Smooth muscle cell (in vitro differentiated cells): Measurements from ENCODE around the gene DGCR8. TPM values are rescaled to one million over a fixed set of nuclear protein-coding genes. Genes with fewer than 3 reads are reported as not detected.

Experiments
- DNase-seq: peaks from one replicate; lab custom pipeline; 2025; ENCODE audit not compliant: unreplicated experiment; lab: John Stamatoyannopoulos, UW
- H2AFZ ChIP-seq: fragments of 200-600 bp; sonication (generic); 2 replicates; pipeline ENCODE4 v1.6.0; 2016; ENCODE audit warnings: antibody characterized with exemption, low read depth, mild to moderate bottlenecking
- H3F3A ChIP-seq: fragments of 200-600 bp; sonication (generic); 2 replicates; pipeline ENCODE4 v1.6.0; 2017; ENCODE audit warnings: antibody characterized with exemption, low read depth
- H3K27ac ChIP-seq: fragments of 200-600 bp; sonication (generic); 2 replicates; pipeline ENCODE4 v1.5.1; 2016; ENCODE audit warnings: low read depth, mild to moderate bottlenecking
- H3K27me3 ChIP-seq: fragments of 200-600 bp; sonication (generic); 2 replicates; pipeline ENCODE4 v1.6.1; 2016; ENCODE audit warnings: low read depth, mild to moderate bottlenecking
- H3K36me3 ChIP-seq: fragments of 200-600 bp; sonication (generic); 2 replicates; pipeline ENCODE4 v1.5.1; 2016; ENCODE audit warnings: low read depth
- H3K4me1 ChIP-seq: fragments of 200-600 bp; sonication (generic); 2 replicates; pipeline ENCODE4 v1.5.1; 2016; ENCODE audit warnings: low read depth
- H3K4me2 ChIP-seq: fragments of 200-600 bp; sonication (generic); 2 replicates; pipeline ENCODE4 v1.6.0; 2016; ENCODE audit warnings: mild to moderate bottlenecking
- H3K4me3 ChIP-seq: fragments of 200-600 bp; sonication (generic); 2 replicates; pipeline ENCODE4 v1.5.1; 2016; ENCODE audit warnings: mild to moderate bottlenecking
- H3K79me2 ChIP-seq: fragments of 200-600 bp; sonication (generic); 2 replicates; pipeline ENCODE4 v1.6.0; 2016; ENCODE audit warnings: low read depth, mild to moderate bottlenecking
- H3K9ac ChIP-seq: fragments of 200-600 bp; sonication (generic); 2 replicates; pipeline ENCODE4 v1.6.0; 2016; ENCODE audit warnings: low read depth
- H3K9me3 ChIP-seq: fragments of 200-600 bp; sonication (generic); replicated peaks from 2 replicates; pipeline ENCODE4 v1.5.1; 2016; ENCODE audit warnings: low read depth
- H4K20me1 ChIP-seq: fragments of 200-600 bp; sonication (generic); 2 replicates; pipeline ENCODE4 v1.6.0; 2016; ENCODE audit warnings: low read depth
- CTCF ChIP-seq: fragments of 200-600 bp; sonication (generic); IDR thresholded peaks from 2 replicates; pipeline ENCODE4 v1.5.1; 2017; ENCODE audit warnings: borderline replicate concordance, mild to moderate bottlenecking, antibody characterized with exemption; ENCODE audit not compliant: insufficient read depth, poor library complexity, severe bottlenecking
- WGBS: methylation state at CpG from one replicate; pipeline ENCODE4 v1.1.7; 2016; ENCODE audit warnings: low lambda C conversion rate; 5-methylcytosine and 5-hydroxymethylcytosine counted together
- polyA plus RNA-seq: library from polyadenylated mRNA; unstranded; fragments of >200 nt; fragmentation: Nextera tagmentation; extraction: Ambion mirVana; gene quantifications from 2 replicates; pipeline ENCODE4 v1.2.1, GENCODE V29; 2016
- total RNA-seq: library from RNA; depleted of rRNA; stranded (reverse); fragments of >200 nt; gene quantifications from 2 replicates; pipeline ENCODE4 v1.2.3, GENCODE V29; 2014

Gene DGCR8
- total and polyA plus RNA-seq, 2 experiments from 2014 or later = 6.5 to 9.7 TPM

GRCh38 chr22:20083891-20084546 is 4.0 kb downstream of the DGCR8 start:
- no peak for DNase-seq
- Histone ChIP-seq H3K9me3 (no peaks in the 10 kb centered on the region), H3F3A (no peaks in the 10 kb centered on the region), H3K4me3 (no peak overlapping the region), H3K79me2 (peaks cover 67% of the 10 kb centered on the region), H3K9ac (no peak overlapping the region), H4K20me1 (peaks cover 81% of the 10 kb centered on the region), H3K4me1 (peaks cover 19% of the 10 kb centered on the region), H3K27me3 (no peaks in the 10 kb centered on the region), H3K4me2 (no peak overlapping the region), H3K36me3 (no peaks in the 10 kb centered on the region), H3K27ac (no peak overlapping the region), H2AFZ (no peak overlapping the region)
- no peak for TF ChIP-seq CTCF
- WGBS = 97% methylated on average over 10 of the region's 10 CpGs

- H3K9ac ChIP-seq = no peak overlapping the region
- H3K27me3 ChIP-seq = no peaks in the 10 kb centered on the region
- peaks cover 19% of the 10 kb centered on the region for H3K4me1 ChIP-seq
- no peaks in the 10 kb centered on the region for H3K9me3 ChIP-seq
- H3K4me3 ChIP-seq = no peak overlapping the region
- peaks cover 67% of the 10 kb centered on the region for H3K79me2 ChIP-seq
- H2AFZ ChIP-seq = no peak overlapping the region
- no peak for DNase-seq
- H3K4me2 ChIP-seq = no peak overlapping the region
- no peak overlapping the region for H3K27ac ChIP-seq
- H3K36me3 ChIP-seq = peaks cover 3% of the 10 kb centered on the region
- H3F3A ChIP-seq = no peaks in the 10 kb centered on the region
- H4K20me1 ChIP-seq = peaks cover 88% of the 10 kb centered on the region
- peak; percentile 29 for TF ChIP-seq CTCF
- 84% methylated on average over 23 of the region's 23 CpGs for WGBS
Measured at GRCh38 chr22:20084547-20085413, 4.7 kb downstream of the DGCR8 start.

GRCh38 chr22:20085651-20086050 is 5.6 kb downstream of the DGCR8 start:
- Histone ChIP-seq H2AFZ (no peak overlapping the region), H4K20me1 (peaks cover 97% of the 10 kb centered on the region), H3K27me3 (no peaks in the 10 kb centered on the region), H3F3A (no peaks in the 10 kb centered on the region), H3K36me3 (peaks cover 8% of the 10 kb centered on the region), H3K9me3 (no peaks in the 10 kb centered on the region), H3K4me2 (no peak overlapping the region), H3K79me2 (peaks cover 64% of the 10 kb centered on the region), H3K4me3 (no peak overlapping the region), H3K9ac (no peak overlapping the region), H3K27ac (no peak overlapping the region), H3K4me1 (peaks cover 19% of the 10 kb centered on the region)
- no peak for DNase-seq
- WGBS = 97% methylated on average over 20 of the region's 20 CpGs
- no peak for TF ChIP-seq CTCF
